Sigmoid colon (tissue), 7 donors: ENCODE measurements around the gene RGS19. TPM values are rescaled to one million over a fixed set of nuclear protein-coding genes. Genes with fewer than 3 reads are reported as not detected.
"Not testable (repeated sequence)": the region's sequence is repeated elsewhere in the genome, so short reads cannot be mapped to it uniquely, and the experiment has no call there.

Experiments
- DNase-seq: peaks from one replicate; pipeline ENCODE4 v3.0.0-alpha.2; 2019
- H3K27ac ChIP-seq, 4 donors: fragments of 200-600 bp; sonication (generic); one replicate each; pipeline ENCODE4 v1.5.1; 2016 to 2019; ENCODE audit warnings: mild to moderate bottlenecking in 1 of 4
- H3K27me3 ChIP-seq, 3 donors: fragments of 200-600 bp; sonication (generic); one replicate each; pipeline ENCODE4 v1.5.1; 2019; ENCODE audit warnings: mild to moderate bottlenecking in 1 of 3
- H3K36me3 ChIP-seq, 4 donors: fragments of 200-600 bp; sonication (generic); one replicate each; pipeline ENCODE4 v1.5.1; 2016 to 2019
- H3K4me1 ChIP-seq, 4 donors: fragments of 200-600 bp; sonication (generic); one replicate each; pipeline ENCODE4 v1.5.1; 2017 to 2019
- H3K4me3 ChIP-seq, 4 donors: fragments of 200-600 bp; sonication (generic); one replicate each; pipeline ENCODE4 v1.5.1; 2017 to 2019; ENCODE audit warnings: mild to moderate bottlenecking in 2 of 4, moderate library complexity in 1 of 4
- H3K9me3 ChIP-seq, 4 donors: fragments of 200-600 bp in 3 of 4; sonication (generic) in 3 of 4; one replicate each; pipeline versions ENCODE4 v1.5.1 to v1.6.1; 2013 to 2019
- CTCF ChIP-seq, 4 experiments: fragments of 450-650 bp in 3 of 4; fragments of 200-600 bp in 1 of 4; IDR thresholded peaks; one replicate each; pipeline ENCODE4 v1.5.1; 2016 to 2019; ENCODE audit warnings: antibody characterized with exemption in 4 of 4, mild to moderate bottlenecking in 3 of 4, moderate library complexity in 2 of 4
- EP300 ChIP-seq, 4 donors: sonication (generic); formaldehyde crosslinking; IDR thresholded peaks; one replicate each; pipeline ENCODE4 v1.6.1; 2017; ENCODE audit warnings: antibody characterized with exemption in 4 of 4
- POLR2A ChIP-seq, 2 donors: fragments of 450-650 bp; IDR thresholded peaks; one replicate each; pipeline ENCODE4 v1.6.1; 2016; ENCODE audit warnings: antibody characterized with exemption in 2 of 2, mild to moderate bottlenecking in 2 of 2, moderate library complexity in 2 of 2
- POLR2AphosphoS5 ChIP-seq, 4 donors: sonication (generic); formaldehyde crosslinking; IDR thresholded peaks; one replicate each; pipeline ENCODE4 v1.6.1; 2017; ENCODE audit warnings: antibody characterized with exemption in 4 of 4
- WGBS, 2 donors: extraction: QIAGEN DNeasy Blood & Tissue Kit; methylation state at CpG; one replicate each; pipeline ENCODE4 v1.1.7; 2013; 5-methylcytosine and 5-hydroxymethylcytosine counted together
- intact Hi-C: fragments of 100-400 bp; cut with DNase I; formaldehyde crosslinking; loops from one replicate; pipeline ENCODE4 v1.15.1; 2023
- polyA plus RNA-seq, 3 donors: library from polyadenylated mRNA; stranded (reverse); fragments of 200-250 nt; gene quantifications; one replicate each; pipeline ENCODE4 v1.2.3, GENCODE V29; 2013
- total RNA-seq, 4 donors: library from RNA; depleted of rRNA; stranded (reverse); fragments of >200 nt; gene quantifications; one replicate each; pipeline ENCODE4 v1.1.0, GENCODE V29; 2016
- donor health status: healthy with polysubstance abuse.
- donor health status: Bipolar disorder and iron deficiency.
- donor health status: healthy.

The RGS19 gene
- total RNA-seq (10 to 100 TPM in 2 of 4 donors, 1 to 10 TPM in 2; 7.5 to 12.3 (median 10.5) TPM), polyA plus RNA-seq (10 to 100 TPM; 11.1 to 22.0 (median 12.6) TPM)

GRCh38 chr20:64079273-64080012 lies at the start of gene RGS19:
TSS of gene RGS19 (minus strand) at chr20:64079518. CDS start at chr20:64076886, 2,632 bp downstream.
- H3K4me1 ChIP-seq = peaks cover 0 to 33% (median 30%) of the 10 kb centered on the region in 4 donors
- TF ChIP-seq POLR2A (IDR thresholded peaks at IDR 0.05) = no peak
- no peak for TF ChIP-seq EP300 (IDR thresholded peaks at IDR 0.05)
- TF ChIP-seq POLR2AphosphoS5 (IDR thresholded peaks at IDR 0.05) = no peak
- no peak for TF ChIP-seq CTCF (IDR thresholded peaks at IDR 0.05)
- peaks cover 0 to 2% (median 0%) of the 10 kb centered on the region in 4 donors for H3K36me3 ChIP-seq
- H3K4me3 ChIP-seq = peak within 1 kb of the TSS; percentile 60 to 85 (median 70)
- WGBS, 2 donors = 0% methylated on average over 73 of the region's 73 CpGs
- H3K9me3 ChIP-seq = no peaks in the 10 kb centered on the region
- DNase-seq = peak; percentile 85
- intact Hi-C loops = loop anchor here (5.0 kb wide), 1 partner anchor 977 kb away; no protein-coding TSS in a partner anchor
- H3K27me3 ChIP-seq = peaks cover 6 to 21% (median 9%) of the 10 kb centered on the region in 3 donors
- peak within 1 kb of the TSS; percentile 70 to 81 (median 74) for H3K27ac ChIP-seq

- WGBS, 2 donors = 87 to 91% methylated on average over 11 of the region's 11 CpGs
- DNase-seq, intact Hi-C loops, H3K27ac ChIP-seq, H3K4me1 ChIP-seq, H3K9me3 ChIP-seq, H3K36me3 ChIP-seq, H3K4me3 ChIP-seq: not testable (repeated sequence)
- peaks cover 0 to 36% (median 11%) of the 10 kb centered on the region in 3 donors for H3K27me3 ChIP-seq
Observed at GRCh38 chr20:64123517-64123916, 44.2 kb upstream of the RGS19 start.

GRCh38 chr20:64122927-64123326 lies 43.6 kb upstream of the RGS19 start:
- H3K9me3 ChIP-seq, H3K36me3 ChIP-seq, H3K27ac ChIP-seq, H3K4me3 ChIP-seq, DNase-seq, H3K4me1 ChIP-seq, intact Hi-C loops: not testable (repeated sequence)
- peaks cover 0 to 32% (median 11%) of the 10 kb centered on the region in 3 donors for H3K27me3 ChIP-seq
- 84 to 89% methylated on average over 11 of the region's 11 CpGs for WGBS, 2 donors

- intact Hi-C loops = loop anchor here (2.0 kb wide), 1 partner anchor 83 kb away; no protein-coding TSS in a partner anchor
- Histone ChIP-seq H3K4me3 (no peak overlapping the region), H3K9me3 (no peaks in the 10 kb centered on the region), H3K36me3 (no peaks in the 10 kb centered on the region), H3K27me3 (peaks cover 0 to 31% (median 11%) of the 10 kb centered on the region in 3 donors), H3K4me1 (peaks cover 0 to 8% (median 5%) of the 10 kb centered on the region in 4 donors), H3K27ac (no peak overlapping the region)
- 73 to 88% methylated on average over 12 of the region's 12 CpGs for WGBS, 2 donors
- TF ChIP-seq EP300 (IDR thresholded peaks at IDR 0.05) (no peak), POLR2A (IDR thresholded peaks at IDR 0.05) (no peak)
- DNase-seq = peak; percentile 36
Observed at GRCh38 chr20:64121586-64121985, 42.3 kb upstream of the RGS19 start.

GRCh38 chr20:64119681-64120341 lies 40.5 kb upstream of the RGS19 start:
- H3K36me3 ChIP-seq = no peaks in the 10 kb centered on the region
- 60 to 66% methylated on average over 14 of the region's 14 CpGs for WGBS, 2 donors
- DNase-seq = peak; percentile 57
- H3K27me3 ChIP-seq = peaks cover 0 to 25% (median 11%) of the 10 kb centered on the region in 3 donors
- no peak overlapping the region for H3K27ac ChIP-seq
- no peaks in the 10 kb centered on the region for H3K9me3 ChIP-seq
- TF ChIP-seq CTCF (IDR thresholded peaks at IDR 0.05) = no peak
- TF ChIP-seq POLR2AphosphoS5 (IDR thresholded peaks at IDR 0.05) = no peak
- TF ChIP-seq EP300 (IDR thresholded peaks at IDR 0.05) = no peak
- no peak for TF ChIP-seq POLR2A (IDR thresholded peaks at IDR 0.05)
- intact Hi-C loops = loop anchor here (1.0 to 2.0 kb wide), 2 partner anchors 37 to 81 kb away; no protein-coding TSS in a partner anchor
- peaks cover 0 to 8% (median 5%) of the 10 kb centered on the region in 4 donors for H3K4me1 ChIP-seq
- no peak overlapping the region for H3K4me3 ChIP-seq

- H3K4me1 ChIP-seq = peaks cover 0 to 8% (median 5%) of the 10 kb centered on the region in 4 donors
- H3K27ac ChIP-seq = no peak overlapping the region
- no peaks in the 10 kb centered on the region for H3K36me3 ChIP-seq
- no peak for TF ChIP-seq POLR2A (IDR thresholded peaks at IDR 0.05)
- no peak for TF ChIP-seq POLR2AphosphoS5 (IDR thresholded peaks at IDR 0.05)
- no peak for TF ChIP-seq CTCF (IDR thresholded peaks at IDR 0.05)
- TF ChIP-seq EP300 (IDR thresholded peaks at IDR 0.05) = no peak
- no peaks in the 10 kb centered on the region for H3K9me3 ChIP-seq
- peaks cover 0 to 20% (median 11%) of the 10 kb centered on the region in 3 donors for H3K27me3 ChIP-seq
- WGBS, 2 donors = 66 to 88% methylated on average over 8 of the region's 8 CpGs
- intact Hi-C loops = no loop called here
- DNase-seq = no peak
- H3K4me3 ChIP-seq = no peak overlapping the region
Observed at GRCh38 chr20:64119301-64119680, 40.0 kb upstream of the RGS19 start.

- intact Hi-C loops, DNase-seq, H3K4me3 ChIP-seq, H3K27ac ChIP-seq, H3K36me3 ChIP-seq, H3K4me1 ChIP-seq, H3K9me3 ChIP-seq: not testable (repeated sequence)
- peaks cover 0 to 16% (median 11%) of the 10 kb centered on the region in 3 donors for H3K27me3 ChIP-seq
- 54 to 72% methylated on average over 5 to 6 of the region's 6 CpGs for WGBS, 2 donors
Observed at GRCh38 chr20:64117432-64117777, 38.1 kb upstream of the RGS19 start.
